NCI-H748 (cell line): ENCODE results near the gene SPTY2D1.
"Not testable (repeated sequence)": the region's sequence is repeated elsewhere in the genome, so short reads cannot be mapped to it uniquely, and the experiment has no call there.

Experiments used
- DNase-seq: peaks from one replicate; lab custom pipeline; 2025; ENCODE audit not compliant: unreplicated experiment; lab: John Stamatoyannopoulos, UW

SPTY2D1 gene

DNA sequence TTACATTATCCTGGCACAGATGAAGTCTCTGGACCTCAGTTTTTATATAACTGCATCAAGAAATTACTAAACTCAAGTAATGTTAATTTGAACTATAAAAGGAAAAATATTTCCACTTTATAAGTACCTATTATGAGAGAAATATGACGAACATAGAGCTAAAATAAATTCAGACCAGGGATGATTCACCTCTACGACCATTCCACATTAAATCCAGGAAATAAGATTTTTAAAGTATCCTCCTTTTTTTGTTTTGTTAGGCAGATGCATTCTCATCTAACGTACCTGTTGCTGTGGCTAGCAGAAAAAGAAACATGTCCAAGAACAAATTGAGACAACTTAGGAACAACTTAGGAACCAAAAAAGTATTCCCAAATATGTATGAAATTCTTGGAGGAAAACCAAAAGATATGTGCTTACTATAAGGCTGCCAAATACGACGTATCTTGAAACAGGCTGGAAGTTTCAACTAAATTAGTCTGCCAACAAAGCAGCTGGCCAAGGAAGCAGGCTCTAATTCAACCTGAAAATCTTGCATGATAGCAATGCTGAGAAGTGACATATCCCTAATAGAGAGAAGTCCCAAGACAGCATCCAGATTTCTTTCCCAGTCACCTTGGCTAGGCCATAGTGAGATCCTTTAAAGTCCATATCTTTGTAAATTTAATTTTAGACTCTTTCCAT is 15.7 kb downstream of the SPTY2D1 start:
- no peak for DNase-seq

DNA sequence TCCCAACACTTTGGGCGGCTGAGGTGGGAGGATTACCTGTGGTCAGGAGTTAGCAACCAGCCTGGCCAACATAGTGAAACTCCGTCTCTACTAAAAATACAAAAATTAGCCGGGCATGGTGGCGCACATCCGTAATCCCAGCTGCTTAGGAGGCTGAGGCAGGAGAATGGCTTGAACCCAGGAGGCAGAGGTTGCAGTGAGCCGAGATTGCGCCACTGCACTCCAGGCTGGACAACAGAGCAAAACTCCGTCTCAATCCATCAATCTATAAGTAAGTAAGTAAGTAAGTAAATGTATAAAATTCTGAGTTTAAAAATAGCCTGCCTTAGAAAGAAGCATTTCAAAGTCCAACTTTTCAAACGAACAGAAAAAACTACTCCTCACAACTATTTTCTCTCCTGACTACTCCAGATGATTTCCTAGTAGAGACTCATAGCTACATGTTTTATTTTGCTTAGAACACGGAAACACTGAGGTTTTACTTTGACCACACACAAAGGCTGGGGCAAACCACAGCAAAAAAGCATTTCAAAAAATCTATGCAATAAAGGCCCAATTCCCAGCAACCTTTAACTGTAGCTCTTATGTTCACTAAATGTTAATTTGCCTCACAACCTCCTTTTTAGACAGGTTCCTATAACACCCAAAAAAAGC is 16.3 kb downstream of the SPTY2D1 start:
- DNase-seq, result no peak

DNA sequence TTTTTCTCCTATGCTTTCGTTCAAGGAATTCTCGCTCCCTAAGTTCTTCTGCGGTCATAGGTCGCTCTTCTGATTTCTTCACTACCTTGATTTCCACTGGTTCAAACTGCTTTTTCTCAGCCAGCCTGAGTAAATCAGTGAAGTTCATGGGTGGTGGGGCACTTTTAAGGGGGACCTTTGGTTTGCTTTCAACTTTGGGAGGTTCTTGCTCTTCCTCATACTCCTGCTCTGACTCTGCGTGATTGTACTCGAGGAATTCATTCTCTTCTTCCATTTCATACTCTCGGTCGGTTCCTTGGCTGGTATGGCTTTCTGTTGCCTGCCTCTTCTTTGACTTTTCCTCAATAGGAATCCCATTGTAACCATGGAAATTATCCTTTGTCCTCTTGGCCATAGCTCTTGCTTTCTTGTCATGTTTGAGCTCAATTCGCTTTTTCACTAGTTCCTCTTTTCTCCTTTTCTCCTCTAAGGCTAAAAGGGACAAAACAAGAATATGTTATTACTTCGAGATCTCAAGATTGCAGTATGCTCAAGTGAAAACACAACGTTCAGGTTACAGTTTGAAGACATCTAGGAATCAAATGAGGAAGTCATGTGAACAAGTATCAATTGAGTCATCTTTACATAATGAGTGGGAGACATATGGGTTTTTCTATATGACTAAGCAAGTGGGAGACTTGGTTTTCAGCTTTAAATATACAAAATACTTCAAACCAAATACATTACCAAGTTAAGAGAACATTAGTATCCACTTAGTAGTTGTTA is 18.3 kb downstream of the SPTY2D1 start:
- no peak for DNase-seq

DNA sequence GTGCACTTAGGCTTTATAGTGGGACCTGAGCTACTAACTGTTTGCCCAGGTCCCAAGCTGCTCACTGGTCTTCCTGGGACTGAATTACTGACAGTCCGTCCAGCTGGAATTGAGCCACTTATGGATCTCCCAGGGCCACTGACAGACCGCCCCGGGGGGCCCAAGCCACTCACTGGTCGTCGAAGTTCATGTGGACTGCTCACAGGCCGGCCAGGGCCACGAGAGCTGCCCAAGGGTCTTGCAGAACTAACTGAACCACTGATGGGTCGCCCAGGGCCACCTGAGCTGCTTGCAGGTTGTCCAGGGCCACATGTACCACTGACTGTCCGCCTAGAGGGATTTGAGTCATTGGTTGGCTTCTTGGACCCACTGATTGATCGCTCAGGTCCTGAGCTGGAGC is 19.5 kb downstream of the SPTY2D1 start:
- no peak for DNase-seq

DNA sequence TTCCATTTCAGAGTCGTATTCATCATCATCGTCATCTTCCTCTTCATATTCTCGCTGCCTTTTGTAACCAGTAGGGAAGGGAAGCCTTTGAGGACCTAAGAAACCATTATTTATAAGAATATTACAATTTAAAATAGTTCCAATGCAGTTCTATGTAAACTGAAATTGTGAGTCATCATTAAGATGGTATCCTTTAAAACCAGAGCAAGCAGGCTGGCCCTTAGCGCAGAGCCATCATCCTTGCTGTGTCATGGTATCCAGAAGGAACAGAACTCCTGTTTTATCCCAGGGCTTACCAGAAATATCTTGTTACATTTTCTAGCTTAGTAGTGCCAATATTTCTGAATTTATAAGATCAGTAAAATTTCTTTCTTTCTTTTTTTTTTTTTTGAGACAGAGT is 21.7 kb downstream of the SPTY2D1 start:
- DNase-seq, result no peak

DNA sequence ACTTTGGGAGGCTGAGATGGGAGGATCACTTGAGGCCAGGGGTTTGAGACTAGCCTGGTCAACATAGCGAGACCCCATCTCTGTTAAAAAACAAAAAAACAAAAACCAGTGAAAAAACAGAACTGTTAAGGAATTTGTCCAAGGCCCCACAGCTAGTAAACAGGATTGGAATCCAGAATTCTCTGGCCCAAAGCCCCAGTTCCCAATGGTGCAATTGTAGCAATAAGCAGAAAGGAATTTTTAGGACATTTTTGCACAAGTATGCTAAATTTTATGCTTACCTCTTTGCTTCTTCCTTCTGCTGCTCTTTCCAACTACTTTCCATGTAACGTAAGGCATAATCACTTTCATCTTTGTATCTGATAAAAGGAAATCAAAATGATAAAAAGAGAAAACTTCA is 22.9 kb downstream of the SPTY2D1 start:
- DNase-seq, result no peak

DNA sequence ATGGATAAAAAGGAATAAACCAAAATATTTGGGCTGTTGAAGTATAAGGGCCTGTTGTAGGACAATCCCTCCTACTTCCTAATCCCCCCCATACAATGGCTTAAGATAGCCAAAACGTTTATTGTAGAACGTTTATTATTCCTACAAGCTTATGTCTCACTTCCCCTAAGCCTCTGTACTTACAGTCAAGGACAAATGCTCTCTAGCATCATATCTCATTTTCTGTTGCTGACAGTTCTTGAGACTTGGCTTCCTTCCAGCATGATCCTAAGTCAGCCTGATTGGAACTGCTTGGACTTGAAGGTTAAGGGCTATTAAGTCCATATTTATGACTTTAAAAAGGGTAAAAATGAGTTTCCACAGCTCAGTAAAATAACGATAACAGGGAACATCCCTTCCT is 25.8 kb downstream of the SPTY2D1 start:
- no peak for DNase-seq

DNA sequence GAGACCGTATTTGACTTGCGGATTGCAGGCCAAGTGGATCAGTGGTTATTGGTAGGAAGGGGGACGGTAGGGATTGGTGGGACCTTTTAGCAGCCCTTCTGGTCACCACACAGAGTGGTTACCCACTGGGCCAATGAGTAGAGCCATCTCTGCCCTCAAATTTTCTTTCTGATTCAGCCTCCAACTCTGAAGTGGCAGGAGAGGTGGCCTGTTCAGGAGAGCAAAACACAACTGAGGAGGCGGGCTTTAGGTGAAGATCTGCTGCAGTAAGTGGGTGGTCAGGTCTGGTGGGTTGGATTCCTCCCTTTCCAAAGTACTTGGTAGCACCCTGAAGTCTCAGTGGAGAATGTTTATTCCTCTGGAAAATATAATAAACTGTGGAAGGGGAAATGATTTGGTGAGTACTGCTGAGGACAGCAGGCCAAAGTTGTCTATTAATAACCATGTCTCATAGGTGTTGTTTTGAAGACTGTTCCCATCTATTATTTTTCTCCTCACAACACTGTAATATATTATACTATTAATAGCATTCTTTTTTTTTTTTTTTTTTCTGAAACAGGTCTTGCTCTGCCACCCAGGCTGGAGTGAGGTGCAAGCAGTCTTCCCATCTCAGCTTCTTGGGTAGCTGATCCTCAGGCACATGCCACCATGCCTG is 33.1 kb downstream of the SPTY2D1 start:
- DNase-seq, result no peak

DNA sequence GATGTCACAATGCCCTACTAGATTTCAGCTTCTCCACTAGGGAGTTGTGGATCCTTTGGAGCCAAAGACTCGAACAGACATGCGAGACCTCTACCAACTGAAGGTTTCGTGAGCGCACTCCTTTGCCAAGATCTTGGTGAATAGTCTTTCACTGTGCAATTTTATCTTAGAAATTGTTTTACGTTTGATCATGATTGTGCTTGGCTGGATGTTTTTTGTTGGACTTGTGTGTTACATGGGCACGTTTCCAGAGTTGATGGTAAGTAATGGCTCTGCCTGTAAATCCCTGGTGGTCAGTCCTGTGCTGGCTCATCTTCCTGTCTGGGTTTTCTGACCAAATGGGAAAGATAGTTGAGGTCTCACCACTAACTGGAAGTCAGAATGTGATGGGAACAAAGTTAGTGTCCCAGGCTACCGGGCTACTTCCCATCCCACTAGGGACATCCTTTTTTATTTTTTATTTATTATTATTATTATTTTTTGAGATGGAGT is 34.4 kb downstream of the SPTY2D1 start, which contains the start of gene MISFA:
TSS of gene MISFA (plus strand) at position 51 of the 492 bp plus-strand sequence. CDS start at position 191, 140 bp downstream.
- DNase-seq, result no peak

DNA sequence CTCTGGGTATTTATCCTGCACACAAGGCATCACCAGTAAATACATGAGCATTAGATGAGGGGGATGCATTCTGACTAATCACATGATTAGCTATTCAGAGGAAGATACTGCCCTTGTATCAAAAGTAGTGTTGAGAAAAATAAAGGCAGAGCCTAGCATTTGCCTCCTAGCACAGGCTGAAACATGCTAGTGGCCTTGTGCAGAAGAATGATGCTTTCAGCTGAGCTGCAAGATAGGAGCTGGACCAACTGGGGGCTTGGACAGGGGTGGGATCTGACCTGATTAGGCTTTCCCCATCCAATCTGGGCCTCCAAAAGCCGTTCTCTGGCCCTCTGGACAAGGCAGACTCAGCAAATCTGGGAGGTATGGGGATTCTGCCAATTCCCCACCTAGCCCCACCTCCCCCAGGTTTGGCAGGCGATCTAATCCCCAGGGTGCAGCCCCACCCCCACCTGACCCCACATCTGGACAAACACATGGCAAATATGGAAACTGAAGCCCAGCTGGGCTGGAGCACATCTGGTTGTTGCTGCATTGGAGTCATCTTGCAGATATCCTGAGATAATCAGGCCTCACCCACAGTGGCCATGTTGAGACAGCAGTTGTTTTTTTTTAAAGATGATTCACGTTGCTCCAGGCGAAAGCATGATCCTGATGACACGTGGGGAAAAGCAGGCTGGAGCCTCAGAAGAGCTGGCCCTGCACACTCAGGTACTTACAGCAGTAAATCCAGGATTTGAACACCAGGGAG is 39.0 kb downstream of the SPTY2D1 start:
- no peak for DNase-seq

DNA sequence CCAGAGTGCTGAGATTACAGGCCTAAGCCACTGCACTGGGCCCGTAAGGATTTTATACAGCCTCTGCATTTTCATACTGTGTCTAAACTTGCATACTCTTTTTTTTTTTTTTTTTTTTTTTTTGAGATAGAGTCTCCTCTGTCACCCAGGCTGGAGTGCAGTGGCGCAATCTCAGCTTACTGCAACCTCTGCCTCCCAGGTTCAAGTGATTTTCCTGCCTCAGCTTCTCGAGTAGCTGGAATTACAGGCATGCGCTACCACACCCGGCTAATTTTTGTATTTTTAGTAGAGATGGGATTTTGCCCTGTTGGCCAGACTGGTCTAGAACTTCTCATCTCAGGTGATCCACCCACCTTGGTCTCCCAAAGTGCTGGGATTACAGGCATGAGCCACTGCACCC is 40.1 kb downstream of the SPTY2D1 start:
- DNase-seq, result not testable (repeated sequence)

DNA sequence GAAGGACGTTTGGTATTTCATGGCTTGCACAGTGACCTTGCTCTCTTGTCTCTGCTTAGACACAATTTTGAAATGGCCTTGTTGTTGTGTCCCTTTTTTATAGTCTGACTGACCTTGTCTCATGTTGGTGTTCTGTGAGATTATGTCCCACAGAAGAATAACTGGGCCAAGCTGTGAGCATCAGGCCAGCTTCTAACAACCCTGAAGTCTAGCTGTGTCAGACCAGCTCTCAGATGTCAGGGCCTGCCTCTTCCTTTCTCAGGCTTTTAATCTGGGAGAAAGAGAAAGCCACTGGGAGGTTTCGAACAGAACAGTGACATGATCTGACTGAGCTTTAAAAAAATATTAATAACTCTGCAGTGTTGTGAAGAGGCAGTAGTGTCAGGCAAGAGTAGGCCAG is 43.6 kb downstream of the SPTY2D1 start:
- no peak for DNase-seq

DNA sequence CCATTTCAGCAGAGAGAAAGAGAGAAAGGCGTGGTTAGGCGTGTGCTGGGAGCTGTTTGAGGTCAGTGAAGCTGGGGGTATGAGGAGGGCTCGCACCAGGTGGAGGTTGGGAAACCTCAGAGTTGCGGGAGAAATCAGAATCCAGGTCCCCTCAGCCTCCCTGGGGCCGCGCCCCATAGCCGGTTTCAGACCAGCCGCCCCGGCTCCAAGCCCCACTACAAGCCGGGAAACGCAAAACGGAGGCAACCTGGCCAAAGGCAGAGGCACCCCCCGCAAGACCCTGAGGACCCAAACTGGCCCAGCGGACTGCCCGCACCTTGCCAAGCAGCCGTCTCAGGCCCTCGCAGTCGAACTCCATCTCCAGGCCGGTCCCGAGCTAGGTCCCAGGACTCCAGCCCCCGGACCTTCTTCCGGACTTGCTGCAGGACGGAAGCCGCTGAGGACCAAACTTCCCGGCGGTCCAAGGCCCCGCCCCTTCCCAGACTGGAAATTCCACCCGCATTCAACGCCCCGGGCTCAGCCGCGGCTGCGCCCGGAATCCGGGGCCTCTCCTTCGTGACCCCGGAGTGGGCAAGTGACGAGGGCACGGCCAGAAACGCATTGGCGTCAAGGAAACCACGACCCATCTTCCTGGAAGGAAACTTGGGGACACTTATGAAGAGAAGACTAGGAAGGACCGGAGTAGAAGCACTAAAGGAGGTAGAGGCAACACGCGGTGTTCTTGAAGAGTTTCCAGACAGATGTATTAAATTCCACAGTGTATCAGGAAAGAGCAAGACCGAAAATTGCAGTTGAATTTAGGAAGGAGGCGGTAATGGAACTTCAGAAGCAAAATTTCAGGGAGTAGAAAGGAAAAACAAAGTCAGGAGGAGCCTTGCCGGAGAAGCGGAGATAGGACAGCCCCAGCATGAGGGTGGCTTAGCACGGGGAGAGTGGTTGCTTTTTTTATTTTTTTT is 45.6 kb downstream of the SPTY2D1 start, which contains the start of gene UEVLD:
TSS of gene UEVLD (minus strand) at position 438 of the 956 bp plus-strand sequence. CDS start at position 358, 80 bp downstream.
- DNase-seq, result peak; percentile 87

DNA sequence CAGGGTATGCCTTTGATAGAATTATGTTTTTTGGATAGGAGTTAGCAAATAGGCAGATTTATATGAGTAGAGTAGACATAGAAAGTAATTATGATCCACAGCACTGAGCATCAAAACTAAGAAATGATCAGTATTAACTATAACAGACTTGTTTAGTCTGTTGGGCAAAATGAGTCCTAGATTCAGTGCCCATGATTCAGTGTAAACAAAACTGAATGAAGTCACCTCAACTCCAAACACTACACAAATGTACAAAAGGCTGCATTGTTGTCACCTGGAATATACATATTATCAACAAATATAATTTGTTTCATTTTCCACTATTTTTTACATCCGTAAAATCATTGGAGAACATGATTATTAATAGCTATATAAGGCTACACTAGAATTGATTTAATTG is 52.3 kb downstream of the SPTY2D1 start:
- no peak for DNase-seq

DNA sequence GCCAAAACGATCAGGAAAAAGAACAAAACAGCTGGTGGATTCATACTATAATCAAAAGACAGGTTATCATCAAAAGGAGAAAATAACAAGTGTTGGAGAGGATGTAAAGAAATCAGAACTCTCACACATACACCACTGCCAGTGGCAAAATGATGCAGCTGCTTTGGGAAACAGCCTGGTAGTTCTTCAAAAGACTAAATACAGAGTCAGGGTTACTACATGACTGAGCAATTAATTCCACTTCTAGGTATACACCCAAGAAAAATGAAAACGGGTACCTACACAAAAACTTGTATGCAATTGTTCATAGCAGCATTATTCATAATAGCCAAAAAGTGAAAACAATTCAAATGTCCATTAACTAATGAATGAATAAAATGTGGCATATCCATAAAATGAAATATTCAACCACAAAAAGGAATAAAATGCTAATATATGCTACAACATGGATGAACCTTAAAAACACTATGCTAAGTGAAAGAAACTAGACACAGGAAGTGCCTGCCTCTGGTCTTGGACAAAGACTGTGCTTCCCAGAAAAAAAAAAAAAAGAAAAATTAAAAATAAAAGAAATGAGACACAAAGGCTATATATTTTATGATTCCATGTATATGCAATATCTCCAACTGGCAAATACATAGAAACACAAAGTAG is 53.9 kb downstream of the SPTY2D1 start:
- DNase-seq, result no peak

DNA sequence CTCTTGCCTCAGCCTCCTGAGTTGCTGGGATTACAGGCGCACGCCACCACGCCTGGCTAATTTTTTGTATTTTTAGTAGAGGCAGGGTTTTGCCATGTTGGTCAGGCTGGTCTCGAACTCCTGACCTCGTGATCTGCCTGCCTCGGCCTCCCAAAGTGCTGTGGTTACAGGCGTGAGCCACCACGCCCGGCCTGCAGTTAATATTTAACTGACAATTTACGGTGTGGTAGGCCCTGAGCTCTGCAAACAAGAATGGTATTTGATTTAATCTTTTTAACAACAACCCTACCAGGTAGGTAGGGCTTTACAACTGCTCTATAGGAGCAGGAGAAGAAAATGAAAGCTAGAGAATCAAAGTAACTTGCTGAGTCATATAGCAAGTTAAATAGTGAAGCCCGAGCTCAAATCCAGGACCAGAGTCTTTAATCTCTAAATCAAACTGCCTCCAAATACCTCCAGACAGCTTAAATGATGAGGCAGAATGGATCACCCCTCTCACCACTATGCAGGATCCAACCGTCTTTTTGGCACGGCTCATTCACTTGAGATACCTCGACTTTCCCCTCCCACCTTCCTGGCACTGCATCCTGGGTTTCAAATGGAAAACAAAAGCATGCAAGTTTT is 55.1 kb downstream of the SPTY2D1 start:
- DNase-seq, result no peak

DNA sequence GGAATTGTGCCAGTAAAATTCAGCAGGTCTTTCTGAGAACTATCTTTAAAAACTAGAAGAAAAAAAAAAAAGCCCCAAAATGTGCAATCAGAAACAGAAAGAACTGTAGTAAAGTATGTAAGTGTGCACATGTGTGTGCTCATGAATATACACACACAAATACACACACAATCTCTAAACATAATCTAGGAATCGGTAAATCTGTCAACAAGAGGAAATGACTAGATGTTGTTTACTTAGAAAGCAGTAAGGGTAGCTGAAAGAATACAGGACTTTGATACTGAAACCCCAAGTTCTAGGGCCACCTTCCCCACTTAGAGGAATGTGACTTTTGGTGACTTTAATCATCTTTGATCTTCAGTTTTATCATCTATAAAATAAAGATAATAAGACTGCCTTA is 58.8 kb downstream of the SPTY2D1 start:
- no peak for DNase-seq

DNA sequence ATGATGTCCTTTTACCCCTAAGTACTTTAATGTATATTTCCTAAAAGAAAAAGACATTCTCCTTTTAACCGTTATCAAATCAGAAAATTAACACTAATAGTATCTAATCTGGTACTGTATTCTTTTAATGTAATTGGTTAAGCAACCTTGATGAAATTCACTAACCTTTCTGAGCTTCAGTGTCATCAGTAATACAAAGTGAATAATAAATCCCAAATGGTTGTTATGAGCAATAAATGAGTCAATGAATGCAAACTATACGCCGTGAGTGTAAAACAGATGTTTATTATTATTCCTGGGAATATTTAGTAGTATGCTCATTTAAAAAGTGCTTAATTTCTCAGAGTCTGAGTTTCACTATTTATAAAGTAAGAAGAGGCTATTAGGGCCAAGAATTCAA is 67.1 kb downstream of the SPTY2D1 start:
- no peak for DNase-seq
